ENCODE results near the gene TNIK. TPM values are rescaled to one million over a fixed set of nuclear protein-coding genes. Genes with fewer than 3 reads are reported as not detected.

The TNIK gene
- total RNA-seq, 1 donor from 2014 or later, result 1.5 TPM

GRCh38 chr3:171150945-171151344 lies 309.3 kb downstream of the TNIK start:
- Mint-ChIP-seq H3K27me3 (ENCODE audit: unreplicated experiment) (peaks cover 3% of the 10 kb centered on the region), H3K4me3 (ENCODE audit: unreplicated experiment) (no peak overlapping the region), H3K36me3 (ENCODE audit: unreplicated experiment) (no peaks in the 10 kb centered on the region), H3K27ac (ENCODE audit: unreplicated experiment) (no peak overlapping the region), H3K4me1 (ENCODE audit: low read depth, unreplicated experiment) (peaks cover 3% of the 10 kb centered on the region), H3K9me3 (ENCODE audit: unreplicated experiment) (peaks cover 2% of the 10 kb centered on the region)
- no peak for TF ChIP-seq CTCF (IDR thresholded peaks at IDR 0.05; ENCODE audit: partially characterized antibody, unreplicated experiment)
- no peak for DNase-seq

GRCh38 chr3:171149526-171150116 lies 310.6 kb downstream of the TNIK start:
- Mint-ChIP-seq H3K27me3 (ENCODE audit: unreplicated experiment) (peaks cover 1% of the 10 kb centered on the region), H3K4me3 (ENCODE audit: unreplicated experiment) (no peak overlapping the region), H3K27ac (ENCODE audit: unreplicated experiment) (no peak overlapping the region), H3K36me3 (ENCODE audit: unreplicated experiment) (no peaks in the 10 kb centered on the region), H3K9me3 (ENCODE audit: unreplicated experiment) (peaks cover 2% of the 10 kb centered on the region), H3K4me1 (ENCODE audit: low read depth, unreplicated experiment) (peaks cover 2% of the 10 kb centered on the region)
- no peak for DNase-seq
- no peak for TF ChIP-seq CTCF (IDR thresholded peaks at IDR 0.05; ENCODE audit: partially characterized antibody, unreplicated experiment)

DNA sequence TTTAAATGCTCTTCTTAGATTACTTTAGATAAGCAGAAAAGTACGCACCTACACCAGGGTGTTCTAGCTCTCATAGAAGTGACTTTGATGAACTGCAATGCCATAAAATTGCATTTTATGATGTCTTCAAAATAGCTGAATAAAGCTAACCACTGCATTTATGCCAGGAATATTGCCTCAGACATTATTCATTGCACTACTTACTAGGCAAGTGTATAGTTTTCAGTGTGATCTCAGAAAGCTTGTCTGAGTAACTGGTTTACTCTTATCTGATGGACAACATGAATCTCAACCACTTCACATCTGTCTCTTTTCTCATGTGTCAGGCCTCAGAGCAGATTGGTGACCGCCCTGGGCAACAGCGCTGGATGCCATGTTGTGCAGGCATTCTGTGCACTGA lies 314.4 kb downstream of the TNIK start:
- H3K4me3 Mint-ChIP-seq (ENCODE audit: unreplicated experiment), result no peak overlapping the region
- H3K27ac Mint-ChIP-seq (ENCODE audit: unreplicated experiment), result no peak overlapping the region
- H3K4me1 Mint-ChIP-seq (ENCODE audit: low read depth, unreplicated experiment), result peaks cover 5% of the 10 kb centered on the region
- no peak for DNase-seq
- H3K9me3 Mint-ChIP-seq (ENCODE audit: unreplicated experiment), result peaks cover 3% of the 10 kb centered on the region
- no peaks in the 10 kb centered on the region for H3K36me3 Mint-ChIP-seq (ENCODE audit: unreplicated experiment)
- TF ChIP-seq CTCF (IDR thresholded peaks at IDR 0.05; ENCODE audit: partially characterized antibody, unreplicated experiment), result no peak
- H3K27me3 Mint-ChIP-seq (ENCODE audit: unreplicated experiment), result no peaks in the 10 kb centered on the region

GRCh38 chr3:171142985-171143384 lies 317.2 kb downstream of the TNIK start:
- H3K36me3 Mint-ChIP-seq (ENCODE audit: unreplicated experiment), result no peaks in the 10 kb centered on the region
- no peak overlapping the region for H3K4me3 Mint-ChIP-seq (ENCODE audit: unreplicated experiment)
- no peak overlapping the region for H3K27ac Mint-ChIP-seq (ENCODE audit: unreplicated experiment)
- H3K9me3 Mint-ChIP-seq (ENCODE audit: unreplicated experiment), result peaks cover 3% of the 10 kb centered on the region
- no peak for DNase-seq
- peaks cover 5% of the 10 kb centered on the region for H3K4me1 Mint-ChIP-seq (ENCODE audit: low read depth, unreplicated experiment)
- TF ChIP-seq CTCF (IDR thresholded peaks at IDR 0.05; ENCODE audit: partially characterized antibody, unreplicated experiment), result no peak
- H3K27me3 Mint-ChIP-seq (ENCODE audit: unreplicated experiment), result peaks cover 2% of the 10 kb centered on the region

- H3K36me3 Mint-ChIP-seq (ENCODE audit: unreplicated experiment), result no peaks in the 10 kb centered on the region
- peaks cover 6% of the 10 kb centered on the region for H3K9me3 Mint-ChIP-seq (ENCODE audit: unreplicated experiment)
- H3K4me1 Mint-ChIP-seq (ENCODE audit: low read depth, unreplicated experiment), result peaks cover 2% of the 10 kb centered on the region
- DNase-seq, result no peak
- no peak overlapping the region for H3K27ac Mint-ChIP-seq (ENCODE audit: unreplicated experiment)
- no peak overlapping the region for H3K4me3 Mint-ChIP-seq (ENCODE audit: unreplicated experiment)
- no peak for TF ChIP-seq CTCF (IDR thresholded peaks at IDR 0.05; ENCODE audit: partially characterized antibody, unreplicated experiment)
- peaks cover 2% of the 10 kb centered on the region for H3K27me3 Mint-ChIP-seq (ENCODE audit: unreplicated experiment)
Measured at GRCh38 chr3:171140246-171140645, 320.0 kb downstream of the TNIK start.

Measured in glutamatergic neuron (in vitro differentiated cells).